Central memory CD8-positive, alpha-beta T cell (primary cell): ENCODE measurements around the gene UBASH3B.

Source experiments
- ATAC-seq: fragments of 150-1000 bp; cut with Tn5 transposase; replicated peaks from 2 replicates; pipeline ENCODE4 v1.10.0; 2022; ENCODE audit warnings: mild to moderate bottlenecking, moderate FRiP score, moderate number of reproducible peaks; ENCODE audit not compliant: poor library complexity, severe bottlenecking; ENCODE audit errors: extremely low read depth
- DNase-seq, 2 donors: peaks; one replicate each; pipeline ENCODE4 v3.0.0; 2021; ENCODE audit warnings: low spot score in 2 of 2
- H3K27ac Mint-ChIP-seq: one replicate; pipeline ENCODE4 v1.8.0; 2022; ENCODE audit warnings: low read depth, mild to moderate bottlenecking, moderate library complexity, mixed read lengths
- H3K27me3 Mint-ChIP-seq: one replicate; pipeline ENCODE4 v1.8.0; 2022; ENCODE audit warnings: mixed read lengths
- H3K36me3 Mint-ChIP-seq: one replicate; pipeline ENCODE4 v1.8.0; 2022; ENCODE audit warnings: mild to moderate bottlenecking, moderate library complexity, mixed read lengths; ENCODE audit not compliant: insufficient read depth
- H3K4me1 Mint-ChIP-seq: one replicate; pipeline ENCODE4 v1.8.0; 2022; ENCODE audit warnings: mixed read lengths
- H3K4me3 Mint-ChIP-seq: one replicate; pipeline ENCODE4 v1.8.0; 2022; ENCODE audit warnings: mild to moderate bottlenecking, moderate library complexity, mixed read lengths
- H3K9me3 Mint-ChIP-seq: one replicate; pipeline ENCODE4 v1.8.0; 2022; ENCODE audit warnings: mixed read lengths

UBASH3B gene

DNA sequence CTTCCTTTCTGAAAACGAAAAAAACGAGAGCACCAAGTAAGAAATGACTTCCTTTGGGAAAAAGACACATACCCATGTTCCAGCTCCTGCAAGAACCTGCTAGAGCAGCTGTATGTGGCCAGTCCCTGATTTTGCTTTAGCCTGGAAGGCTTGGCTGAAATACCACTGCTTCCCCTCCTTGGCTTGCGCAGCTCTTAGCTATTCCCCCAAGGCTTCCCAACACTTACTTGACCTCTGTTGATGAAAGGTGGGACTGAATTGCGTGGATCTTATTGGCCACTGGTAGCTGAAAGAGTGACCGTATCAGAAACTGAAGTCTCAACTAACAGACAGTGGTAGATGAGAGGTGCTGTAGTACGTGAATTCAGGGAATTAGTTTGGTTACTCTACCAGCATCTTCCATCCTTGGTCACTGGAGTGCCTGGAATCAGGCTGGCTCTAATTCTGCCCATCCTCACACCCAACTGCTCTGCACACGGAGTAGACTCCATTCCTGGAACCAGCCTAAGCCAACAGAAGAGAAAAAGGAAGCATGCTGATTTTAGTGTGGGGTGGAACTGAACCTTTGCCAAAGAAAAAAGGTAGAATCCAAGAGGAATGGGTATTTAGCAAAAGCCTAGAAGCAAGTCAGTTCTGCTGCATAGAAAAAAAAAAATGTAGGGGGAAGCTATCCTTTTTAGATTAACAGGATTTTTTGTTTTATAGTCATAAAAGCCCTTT, 109.0 kb downstream of the UBASH3B start:
- ATAC-seq (no peak), DNase-seq (no peak)
- H3K27me3 Mint-ChIP-seq: no peaks in the 10 kb centered on the region
- H3K36me3 Mint-ChIP-seq: no peaks in the 10 kb centered on the region
- H3K9me3 Mint-ChIP-seq: no peaks in the 10 kb centered on the region
- no peak overlapping the region for H3K27ac Mint-ChIP-seq
- peaks cover 20% of the 10 kb centered on the region for H3K4me1 Mint-ChIP-seq
- H3K4me3 Mint-ChIP-seq: no peak overlapping the region

DNA sequence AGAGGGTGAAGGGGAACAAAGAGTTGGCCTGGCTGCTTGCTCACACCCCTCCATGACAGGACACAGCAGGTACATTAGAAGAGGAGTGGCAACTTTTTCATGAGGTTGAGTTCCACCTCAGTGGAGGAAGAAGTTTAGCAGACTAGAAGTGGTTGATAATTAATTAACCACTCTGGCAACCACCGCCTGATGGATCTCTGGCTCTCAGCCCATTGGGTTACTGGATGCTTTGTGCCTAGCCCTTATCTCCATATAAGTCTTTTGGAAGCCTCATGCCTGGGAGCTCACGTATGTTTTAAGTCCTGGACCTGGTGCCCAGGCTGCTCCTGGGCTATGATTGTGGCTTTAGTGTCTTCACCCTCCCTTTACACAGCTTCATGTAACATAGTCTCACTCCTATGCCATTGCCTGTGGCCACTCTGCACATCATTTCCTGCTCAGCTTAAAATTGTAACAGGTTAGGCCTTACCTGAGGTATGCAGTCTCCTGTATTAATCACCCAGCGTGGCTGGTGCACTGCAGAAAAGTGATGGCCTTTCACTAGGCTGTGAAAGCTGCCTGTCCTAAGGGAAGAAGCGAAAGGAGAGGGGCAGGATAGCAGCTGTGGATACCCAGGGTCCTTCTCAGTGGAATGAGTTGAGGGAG, 110.1 kb downstream of the UBASH3B start:
- DNase-seq (no peak), ATAC-seq (no peak)
- no peaks in the 10 kb centered on the region for H3K27me3 Mint-ChIP-seq
- H3K4me1 Mint-ChIP-seq: peaks cover 16% of the 10 kb centered on the region
- no peaks in the 10 kb centered on the region for H3K9me3 Mint-ChIP-seq
- no peak overlapping the region for H3K27ac Mint-ChIP-seq
- H3K4me3 Mint-ChIP-seq: no peak overlapping the region
- no peaks in the 10 kb centered on the region for H3K36me3 Mint-ChIP-seq

DNA sequence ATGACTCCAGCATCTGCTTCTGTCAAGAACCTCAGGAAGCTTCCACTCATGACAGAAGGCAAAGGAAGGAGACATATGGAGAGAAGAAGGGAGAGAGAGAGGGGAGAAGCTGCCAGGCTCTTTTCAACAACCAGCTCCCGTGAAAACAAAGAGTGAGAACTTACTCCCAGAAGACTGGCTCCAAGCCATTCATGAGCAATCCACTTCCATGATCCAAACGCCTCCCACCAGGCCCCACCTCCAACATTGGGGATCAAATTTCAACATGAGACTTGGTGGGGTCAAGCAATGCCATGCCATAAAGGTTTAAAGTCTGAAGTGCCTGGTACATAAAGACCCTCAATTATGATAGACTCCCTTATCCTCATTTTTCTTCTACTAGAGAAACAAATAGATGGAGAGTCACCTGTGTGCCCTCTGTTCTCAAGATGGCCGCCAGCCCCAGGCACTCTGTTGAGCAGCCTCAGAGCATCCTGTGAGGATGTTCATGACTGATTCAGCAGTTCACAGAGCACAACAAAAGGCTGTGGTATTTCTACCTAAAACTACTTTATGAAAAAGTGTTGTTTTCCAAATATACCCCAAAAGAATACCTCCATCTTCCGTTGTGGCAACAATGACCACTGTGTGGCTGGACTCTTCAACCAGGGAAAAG, 113.7 kb downstream of the UBASH3B start:
- no peaks in the 10 kb centered on the region for H3K9me3 Mint-ChIP-seq
- H3K27ac Mint-ChIP-seq: no peak overlapping the region
- H3K27me3 Mint-ChIP-seq: no peaks in the 10 kb centered on the region
- H3K4me3 Mint-ChIP-seq: no peak overlapping the region
- no peaks in the 10 kb centered on the region for H3K36me3 Mint-ChIP-seq
- ATAC-seq (no peak), DNase-seq (no peak)
- peaks cover 16% of the 10 kb centered on the region for H3K4me1 Mint-ChIP-seq

- H3K4me3 Mint-ChIP-seq: no peak overlapping the region
- peaks cover 13% of the 10 kb centered on the region for H3K4me1 Mint-ChIP-seq
- no peaks in the 10 kb centered on the region for H3K27me3 Mint-ChIP-seq
- peaks cover 1% of the 10 kb centered on the region for H3K36me3 Mint-ChIP-seq
- H3K9me3 Mint-ChIP-seq: no peaks in the 10 kb centered on the region
- DNase-seq (no peak), ATAC-seq (no peak)
- H3K27ac Mint-ChIP-seq: no peak overlapping the region
Measured at GRCh38 chr11:122772945-122773344, 117.4 kb downstream of the UBASH3B start.

DNA sequence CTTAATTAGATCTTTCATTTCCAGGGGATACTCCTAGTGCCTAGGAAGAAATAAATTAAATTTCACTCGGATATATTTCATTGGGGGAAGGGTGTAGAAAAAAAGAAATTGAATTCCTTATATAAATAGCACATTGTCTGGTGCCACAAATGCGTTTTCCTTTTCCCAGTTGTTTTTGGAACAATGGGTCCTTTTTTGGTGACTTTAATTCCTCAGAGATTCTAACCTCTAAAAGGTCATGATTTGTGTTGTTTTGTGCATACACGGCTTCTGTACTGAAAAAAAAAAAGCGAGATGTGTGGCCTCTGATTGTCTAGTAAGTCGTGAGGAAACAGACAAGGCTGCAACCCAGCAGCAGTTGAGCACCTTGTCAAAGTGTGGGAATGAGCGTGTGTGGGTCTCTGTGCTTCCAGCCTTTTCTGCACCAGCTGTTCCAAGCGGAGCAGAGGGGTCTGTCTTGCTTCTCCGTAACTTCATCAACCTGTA, 118.3 kb downstream of the UBASH3B start:
- Mint-ChIP-seq H3K27ac (peak overlapping the region; percentile 12), H3K27me3 (no peaks in the 10 kb centered on the region), H3K36me3 (peaks cover 3% of the 10 kb centered on the region), H3K4me3 (no peak overlapping the region), H3K4me1 (peaks cover 13% of the 10 kb centered on the region), H3K9me3 (no peaks in the 10 kb centered on the region)
- DNase-seq (no peak), ATAC-seq (no peak)

DNA sequence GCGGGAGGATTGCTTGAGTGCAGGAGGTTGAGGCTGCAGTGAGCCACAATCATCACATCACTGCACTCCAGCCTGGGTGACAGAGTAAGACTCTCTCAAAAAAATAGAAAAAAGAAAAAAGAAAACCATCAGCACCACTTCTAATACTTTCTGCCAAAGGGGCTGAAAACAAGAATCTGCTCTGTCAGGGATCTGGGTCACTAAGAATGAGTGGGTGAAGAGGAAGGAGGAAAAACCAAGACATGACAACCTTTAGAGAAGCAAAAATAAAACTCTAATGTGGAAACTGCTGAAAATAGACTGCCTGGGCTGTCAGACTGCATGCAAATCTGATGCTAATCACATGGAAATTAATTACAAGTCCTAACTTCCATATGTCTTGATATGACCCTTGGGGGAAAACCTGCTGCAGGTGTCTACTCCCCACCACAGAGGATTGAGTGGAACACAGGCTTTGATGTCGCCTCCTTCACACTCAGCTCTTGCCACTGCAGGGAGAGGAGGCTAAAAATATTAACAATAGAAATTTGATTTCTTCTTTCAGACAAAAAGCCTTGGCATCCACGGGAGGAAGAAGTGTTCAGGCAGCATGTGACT, 120.3 kb downstream of the UBASH3B start:
- Mint-ChIP-seq H3K27me3 (no peaks in the 10 kb centered on the region), H3K27ac (peak overlapping the region; percentile 66), H3K9me3 (no peaks in the 10 kb centered on the region), H3K36me3 (peaks cover 12% of the 10 kb centered on the region), H3K4me3 (no peak overlapping the region), H3K4me1 (peaks cover 11% of the 10 kb centered on the region)
- DNase-seq: no peak
- no peak for ATAC-seq

GRCh38 chr11:122776546-122776945, 121.0 kb downstream of the UBASH3B start:
- H3K4me1 Mint-ChIP-seq: peaks cover 12% of the 10 kb centered on the region
- no peak for DNase-seq
- H3K36me3 Mint-ChIP-seq: peaks cover 12% of the 10 kb centered on the region
- no peak overlapping the region for H3K4me3 Mint-ChIP-seq
- H3K27me3 Mint-ChIP-seq: no peaks in the 10 kb centered on the region
- H3K9me3 Mint-ChIP-seq: no peaks in the 10 kb centered on the region
- H3K27ac Mint-ChIP-seq: no peak overlapping the region
- no peak for ATAC-seq

DNA sequence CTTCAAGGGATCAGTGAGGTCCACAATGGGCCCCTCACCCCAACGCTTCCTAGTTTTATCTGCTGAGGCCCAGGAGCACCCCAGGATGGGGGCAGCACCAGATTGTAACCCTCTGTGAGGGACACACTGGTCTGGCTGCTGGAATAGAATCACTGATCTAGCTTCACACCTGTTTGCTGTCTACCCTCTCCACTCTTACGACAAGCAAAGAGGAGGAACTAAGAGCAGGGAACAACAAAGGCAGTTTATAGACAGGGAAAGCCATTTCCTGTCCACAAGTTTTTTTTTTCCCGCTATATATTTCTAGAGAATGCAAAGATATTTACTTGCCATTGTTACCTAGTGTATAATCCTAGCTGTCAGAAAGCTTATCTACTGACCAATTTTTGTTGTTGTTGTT, 121.8 kb downstream of the UBASH3B start:
- no peak overlapping the region for H3K4me3 Mint-ChIP-seq
- DNase-seq (no peak), ATAC-seq (no peak)
- H3K27ac Mint-ChIP-seq: peak overlapping the region; percentile 19
- no peaks in the 10 kb centered on the region for H3K9me3 Mint-ChIP-seq
- peaks cover 12% of the 10 kb centered on the region for H3K36me3 Mint-ChIP-seq
- no peaks in the 10 kb centered on the region for H3K27me3 Mint-ChIP-seq
- peaks cover 13% of the 10 kb centered on the region for H3K4me1 Mint-ChIP-seq

DNA sequence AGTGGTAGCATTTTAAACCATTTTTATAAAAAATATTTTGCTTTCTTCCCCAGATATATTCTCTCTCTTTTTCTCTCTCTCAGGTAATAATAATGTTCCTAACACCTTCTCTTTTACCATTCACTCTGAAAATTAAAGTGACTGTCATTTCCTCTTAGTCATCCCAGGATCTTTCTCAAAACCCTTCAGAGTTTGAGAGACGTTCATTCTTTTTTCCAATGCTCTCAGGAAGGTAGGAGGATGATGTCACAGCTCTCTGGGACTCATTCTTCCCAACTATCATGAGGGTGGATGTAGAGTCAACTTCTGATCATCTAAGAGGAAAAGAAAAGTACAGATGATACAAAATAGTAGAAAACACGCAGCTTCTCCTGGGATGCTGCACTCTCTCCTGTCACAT, 122.6 kb downstream of the UBASH3B start:
- DNase-seq (no peak), ATAC-seq (no peak)
- no peaks in the 10 kb centered on the region for H3K9me3 Mint-ChIP-seq
- peak overlapping the region; percentile 70 for H3K27ac Mint-ChIP-seq
- no peak overlapping the region for H3K4me3 Mint-ChIP-seq
- peaks cover 15% of the 10 kb centered on the region for H3K36me3 Mint-ChIP-seq
- peaks cover 13% of the 10 kb centered on the region for H3K4me1 Mint-ChIP-seq
- H3K27me3 Mint-ChIP-seq: no peaks in the 10 kb centered on the region

DNA sequence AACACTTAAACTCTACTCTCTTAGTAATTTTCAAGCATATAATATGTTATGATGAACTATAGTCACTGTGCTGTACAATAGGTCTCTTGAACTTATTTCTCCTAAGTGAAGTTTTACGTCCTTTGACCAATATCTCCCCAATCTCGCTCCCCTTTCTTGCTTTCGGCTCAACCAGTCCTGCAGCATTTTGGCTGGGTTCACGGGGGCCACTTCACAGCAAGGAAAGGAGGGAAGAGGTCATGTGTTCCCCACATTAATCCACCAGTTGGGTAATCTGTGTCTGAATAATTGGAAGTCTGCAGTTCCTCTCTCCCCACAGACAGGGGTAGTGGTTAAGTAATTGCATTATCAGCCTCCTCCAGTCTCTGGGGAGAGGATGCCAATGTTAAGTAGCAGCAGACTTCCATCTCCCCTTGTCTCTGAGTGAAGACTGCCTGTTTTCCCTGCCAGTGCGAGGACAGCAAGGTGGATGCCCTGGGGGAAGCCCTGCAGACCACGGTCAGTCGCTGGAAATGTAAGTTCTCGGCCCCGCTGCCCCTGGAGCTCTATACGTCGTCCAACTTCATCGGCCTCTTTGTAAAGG, 123.6 kb downstream of the UBASH3B start:
- H3K4me1 Mint-ChIP-seq: peaks cover 13% of the 10 kb centered on the region
- no peak overlapping the region for H3K27ac Mint-ChIP-seq
- no peaks in the 10 kb centered on the region for H3K9me3 Mint-ChIP-seq
- DNase-seq (no peak), ATAC-seq (no peak)
- no peaks in the 10 kb centered on the region for H3K27me3 Mint-ChIP-seq
- H3K4me3 Mint-ChIP-seq: no peak overlapping the region
- peaks cover 16% of the 10 kb centered on the region for H3K36me3 Mint-ChIP-seq

DNA sequence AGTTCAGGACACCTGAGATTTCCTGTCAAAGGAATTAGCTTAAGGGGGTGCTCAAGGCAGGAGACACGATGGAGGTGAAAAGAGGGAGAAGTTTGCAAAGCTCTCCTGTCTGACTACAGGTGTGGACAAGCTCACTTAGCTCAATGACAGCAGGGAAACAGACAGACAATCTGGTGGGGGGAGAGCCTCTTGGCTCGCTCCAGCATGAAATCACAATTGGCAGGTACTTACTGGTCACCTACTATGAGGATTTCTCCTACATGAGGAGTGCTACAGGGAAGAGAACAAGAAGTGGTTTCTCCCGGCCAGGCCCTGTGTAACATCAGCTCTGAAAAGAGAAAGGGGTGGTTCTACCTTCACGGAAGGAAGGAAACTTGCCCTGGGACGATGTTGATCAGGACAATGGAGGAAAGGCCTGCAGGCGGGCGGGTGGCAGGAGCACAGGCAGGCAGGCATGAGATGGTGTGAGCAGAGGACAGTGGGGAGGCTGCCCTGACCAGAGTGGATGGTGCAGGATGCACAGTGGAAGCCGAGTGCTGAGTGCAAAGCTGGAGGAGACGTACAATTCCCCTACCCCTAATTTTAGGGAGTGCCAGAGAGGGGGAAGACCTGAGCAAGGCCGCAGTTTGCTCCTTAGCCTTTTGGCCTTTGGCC, 124.9 kb downstream of the UBASH3B start:
- Mint-ChIP-seq H3K4me3 (no peak overlapping the region), H3K4me1 (peaks cover 12% of the 10 kb centered on the region), H3K27me3 (no peaks in the 10 kb centered on the region), H3K27ac (no peak overlapping the region), H3K36me3 (peaks cover 20% of the 10 kb centered on the region), H3K9me3 (no peaks in the 10 kb centered on the region)
- no peak for ATAC-seq
- DNase-seq: no peak
